Endothelial cell (in vitro differentiated cells): ENCODE data around the gene NCOA3. TPM values are rescaled to one million over a fixed set of nuclear protein-coding genes. Genes with fewer than 3 reads are reported as not detected.

Experiments used
- DNase-seq: peaks from one replicate; pipeline ENCODE4 v3.0.0; 2021; ENCODE audit warnings: low spot score
- H3K27ac Mint-ChIP-seq: one replicate; pipeline ENCODE4 v1.8.0; 2021; ENCODE audit warnings: mixed read lengths, inconsistent platforms; ENCODE audit not compliant: unreplicated experiment
- H3K27me3 Mint-ChIP-seq: one replicate; pipeline ENCODE4 v1.8.0; 2021; ENCODE audit warnings: mild to moderate bottlenecking, moderate library complexity, mixed read lengths, inconsistent platforms; ENCODE audit not compliant: unreplicated experiment
- H3K36me3 Mint-ChIP-seq: one replicate; pipeline ENCODE4 v1.8.0; 2021; ENCODE audit warnings: mild to moderate bottlenecking, low read depth, mixed read lengths, inconsistent platforms; ENCODE audit not compliant: unreplicated experiment
- H3K4me1 Mint-ChIP-seq: one replicate; pipeline ENCODE4 v1.8.0; 2021; ENCODE audit warnings: mild to moderate bottlenecking, mixed read lengths, inconsistent platforms; ENCODE audit not compliant: unreplicated experiment
- H3K4me3 Mint-ChIP-seq: one replicate; pipeline ENCODE4 v1.8.0; 2021; ENCODE audit warnings: mild to moderate bottlenecking, mixed read lengths, inconsistent platforms; ENCODE audit not compliant: unreplicated experiment
- H3K9me3 Mint-ChIP-seq: one replicate; pipeline ENCODE4 v1.8.0; 2021; ENCODE audit warnings: mixed read lengths, inconsistent platforms; ENCODE audit not compliant: unreplicated experiment
- CTCF ChIP-seq: fragments of 200-600 bp; sonication (generic); IDR thresholded peaks from one replicate; pipeline ENCODE4 v1.5.0; 2021; ENCODE audit warnings: antibody characterized with exemption; ENCODE audit not compliant: unreplicated experiment
- total RNA-seq: library from RNA; stranded (reverse); fragmentation: NEBNext Ultra II Directional; extraction: Animal tissue kit (Norgen Biotek cat#: 25700); gene quantifications from one replicate; pipeline ENCODE4 v1.2.1, GENCODE V29; 2021; ENCODE audit not compliant: unreplicated experiment

NCOA3 gene
- total RNA-seq, 1 donor from 2014 or later: 54.8 TPM

- Mint-ChIP-seq H3K36me3 (no peaks in the 10 kb centered on the region), H3K4me3 (no peak overlapping the region)
- peak; percentile 78 for TF ChIP-seq CTCF
These were observed 176.2 kb downstream of the NCOA3 start for GRCh38 chr20:47677635-47678453.

GRCh38 chr20:47678536-47678935 is 176.8 kb downstream of the NCOA3 start:
- Mint-ChIP-seq H3K4me1 (no peaks in the 10 kb centered on the region), H3K4me3 (no peak overlapping the region), H3K9me3 (no peaks in the 10 kb centered on the region), H3K27me3 (no peaks in the 10 kb centered on the region), H3K27ac (no peak overlapping the region), H3K36me3 (no peaks in the 10 kb centered on the region)
- no peak for DNase-seq
- no peak for TF ChIP-seq CTCF

More at GRCh38 chr20:47677635-47678453, 176.2 kb downstream of the NCOA3 start:
- Mint-ChIP-seq H3K4me1 (peaks cover 5% of the 10 kb centered on the region), H3K9me3 (no peaks in the 10 kb centered on the region), H3K27ac (no peak overlapping the region), H3K27me3 (peaks cover under 1% of the 10 kb centered on the region)
- DNase-seq: peak; percentile 74

- TF ChIP-seq CTCF: no peak
- Mint-ChIP-seq H3K27me3 (peaks cover 3% of the 10 kb centered on the region), H3K27ac (no peak overlapping the region), H3K4me3 (no peak overlapping the region), H3K4me1 (no peaks in the 10 kb centered on the region), H3K36me3 (no peaks in the 10 kb centered on the region), H3K9me3 (no peaks in the 10 kb centered on the region)
- no peak for DNase-seq
These were observed 177.8 kb downstream of the NCOA3 start for GRCh38 chr20:47679462-47679861.

- TF ChIP-seq CTCF: no peak
- no peak overlapping the region for H3K27ac Mint-ChIP-seq
- peaks cover 7% of the 10 kb centered on the region for H3K36me3 Mint-ChIP-seq
- DNase-seq: no peak
- peaks cover 3% of the 10 kb centered on the region for H3K27me3 Mint-ChIP-seq
- H3K9me3 Mint-ChIP-seq: no peaks in the 10 kb centered on the region
- H3K4me1 Mint-ChIP-seq: no peaks in the 10 kb centered on the region
- H3K4me3 Mint-ChIP-seq: no peak overlapping the region
These were observed 179.3 kb downstream of the NCOA3 start for GRCh38 chr20:47680804-47681529.
